ENCODE data around the gene WNT7B.

WNT7B gene

DNA sequence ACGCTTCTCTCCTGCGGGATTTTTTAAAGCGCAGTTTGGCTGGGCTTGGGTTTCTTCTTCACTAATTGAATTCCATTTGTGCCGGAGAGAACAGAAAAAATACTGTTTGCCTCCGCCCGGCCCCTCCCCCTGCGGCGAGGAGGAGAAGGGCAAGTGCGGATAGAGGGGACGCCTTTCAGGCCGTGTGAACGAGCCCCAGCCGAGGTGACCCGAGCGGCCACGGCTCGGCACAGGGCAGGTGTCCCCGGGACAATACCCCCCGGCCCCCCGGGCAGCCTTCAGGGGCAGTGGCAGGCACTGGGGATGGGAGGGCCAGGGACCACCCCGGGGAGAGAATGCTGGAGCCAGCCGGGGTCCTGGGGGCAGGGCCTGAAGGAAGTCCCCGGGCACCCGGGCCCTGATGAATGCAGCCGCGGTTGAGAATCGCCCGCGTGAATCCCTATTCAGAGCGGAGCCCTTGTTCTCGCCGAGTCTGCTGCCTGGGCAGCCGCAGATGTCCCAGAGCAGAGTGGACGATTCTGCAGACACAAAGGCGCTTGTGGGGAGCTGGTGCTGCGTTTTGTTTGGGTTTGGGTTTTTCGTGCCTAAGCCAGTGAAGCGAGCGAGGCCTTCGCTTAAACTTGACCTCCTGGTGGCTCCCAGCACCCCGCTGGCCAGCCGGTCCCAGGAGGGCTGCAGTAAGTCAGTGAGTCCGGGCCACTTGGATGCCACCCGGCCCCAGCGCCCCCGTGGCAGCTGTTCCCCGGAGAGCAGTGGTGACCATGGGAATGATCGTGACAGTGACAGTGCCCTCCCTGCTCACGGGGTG lies 96.0 kb downstream of the WNT7B start:
- no peak for TF ChIP-seq ZFX (IDR thresholded peaks at IDR 0.05; ENCODE audit: borderline replicate concordance)
- TF ChIP-seq, protein P1, sequence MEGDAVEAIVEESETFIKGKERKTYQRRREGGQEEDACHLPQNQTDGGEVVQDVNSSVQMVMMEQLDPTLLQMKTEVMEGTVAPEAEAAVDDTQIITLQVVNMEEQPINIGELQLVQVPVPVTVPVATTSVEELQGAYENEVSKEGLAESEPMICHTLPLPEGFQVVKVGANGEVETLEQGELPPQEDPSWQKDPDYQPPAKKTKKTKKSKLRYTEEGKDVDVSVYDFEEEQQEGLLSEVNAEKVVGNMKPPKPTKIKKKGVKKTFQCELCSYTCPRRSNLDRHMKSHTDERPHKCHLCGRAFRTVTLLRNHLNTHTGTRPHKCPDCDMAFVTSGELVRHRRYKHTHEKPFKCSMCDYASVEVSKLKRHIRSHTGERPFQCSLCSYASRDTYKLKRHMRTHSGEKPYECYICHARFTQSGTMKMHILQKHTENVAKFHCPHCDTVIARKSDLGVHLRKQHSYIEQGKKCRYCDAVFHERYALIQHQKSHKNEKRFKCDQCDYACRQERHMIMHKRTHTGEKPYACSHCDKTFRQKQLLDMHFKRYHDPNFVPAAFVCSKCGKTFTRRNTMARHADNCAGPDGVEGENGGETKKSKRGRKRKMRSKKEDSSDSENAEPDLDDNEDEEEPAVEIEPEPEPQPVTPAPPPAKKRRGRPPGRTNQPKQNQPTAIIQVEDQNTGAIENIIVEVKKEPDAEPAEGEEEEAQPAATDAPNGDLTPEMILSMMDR (IDR thresholded peaks at IDR 0.05), result no peak
- H3K27ac ChIP-seq, result no peak overlapping the region

DNA sequence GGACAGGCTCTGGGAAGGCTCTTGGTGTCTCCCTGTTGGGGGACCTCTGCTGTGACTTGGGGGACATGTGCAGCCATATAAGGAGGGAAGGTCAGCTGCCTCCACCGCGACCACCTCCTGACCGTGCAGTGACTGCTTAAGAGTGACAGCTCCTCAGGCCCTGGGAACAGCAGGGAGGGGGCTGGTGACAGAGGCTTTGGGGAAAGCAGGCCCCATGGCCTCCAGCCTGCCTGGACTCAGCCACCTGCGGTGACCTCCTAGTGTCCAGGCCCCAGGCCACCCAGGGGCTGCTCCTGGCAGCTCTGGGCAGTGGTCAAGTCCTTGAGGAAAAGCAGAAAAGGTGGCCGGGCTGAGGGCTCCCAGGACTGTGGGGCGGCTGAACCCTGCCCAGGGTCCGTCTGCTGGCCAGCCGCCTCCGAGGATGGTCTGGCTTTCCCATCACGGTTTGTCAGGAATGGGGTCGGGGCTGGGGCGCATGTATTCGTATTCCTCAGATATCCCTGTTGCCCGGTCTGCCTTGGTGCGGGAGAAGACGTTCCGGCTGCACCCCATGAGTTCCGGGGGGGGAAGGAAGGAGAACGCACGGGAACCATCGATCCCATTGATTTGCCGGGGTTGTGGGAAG lies 96.8 kb downstream of the WNT7B start:
- no peak overlapping the region for H3K27ac ChIP-seq
- TF ChIP-seq ZFX (IDR thresholded peaks at IDR 0.05; ENCODE audit: borderline replicate concordance), result no peak
- TF ChIP-seq, protein P1 (IDR thresholded peaks at IDR 0.05), result no peak

DNA sequence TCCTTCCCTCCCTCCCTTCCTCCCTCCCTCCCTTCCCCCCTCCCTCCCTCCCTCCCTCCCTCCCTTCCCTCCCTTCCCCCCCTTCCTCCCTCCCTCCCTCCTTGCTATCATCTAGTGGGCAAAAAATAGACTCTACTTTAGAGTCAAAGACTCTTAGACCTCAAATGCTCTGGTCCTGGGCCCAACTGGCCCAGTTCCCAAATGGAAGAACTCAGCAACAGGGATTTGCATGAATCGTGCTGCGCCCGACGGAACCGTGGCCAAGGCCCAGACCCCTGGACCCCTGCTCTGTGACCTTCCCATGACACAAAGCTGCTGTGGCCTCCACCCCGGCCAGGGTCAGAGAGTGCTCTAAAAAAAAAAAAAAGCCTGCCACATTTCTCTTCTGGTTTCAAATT lies 97.4 kb downstream of the WNT7B start:
- TF ChIP-seq ZFX (IDR thresholded peaks at IDR 0.05; ENCODE audit: borderline replicate concordance), result no peak
- TF ChIP-seq, protein P1 (IDR thresholded peaks at IDR 0.05), result no peak

GRCh38 chr22:45878901-45879551 lies 97.9 kb downstream of the WNT7B start:
- TF ChIP-seq, protein P1 (IDR thresholded peaks at IDR 0.05), result no peak
- TF ChIP-seq ZFX (IDR thresholded peaks at IDR 0.05; ENCODE audit: borderline replicate concordance), result no peak
- H3K27ac ChIP-seq, result no peak overlapping the region

More for the DNA sequence above, 97.4 kb downstream of the WNT7B start:
- no peak overlapping the region for H3K27ac ChIP-seq

- TF ChIP-seq ZFX (IDR thresholded peaks at IDR 0.05; ENCODE audit: borderline replicate concordance), result no peak
- TF ChIP-seq, protein P1 (IDR thresholded peaks at IDR 0.05), result no peak
- H3K27ac ChIP-seq, result no peak overlapping the region
Measured at GRCh38 chr22:45878051-45878781, 98.7 kb downstream of the WNT7B start.

- TF ChIP-seq, protein P1 (IDR thresholded peaks at IDR 0.05), result no peak
- no peak for TF ChIP-seq ZFX (IDR thresholded peaks at IDR 0.05; ENCODE audit: borderline replicate concordance)
- no peak overlapping the region for H3K27ac ChIP-seq
Measured at GRCh38 chr22:45877651-45878050, 99.3 kb downstream of the WNT7B start.
